NOMO-1 (cell line): ENCODE measurements around the gene CLASRP.
"Not testable (repeated sequence)": the region's sequence is repeated elsewhere in the genome, so short reads cannot be mapped to it uniquely, and the experiment has no call there.

ENCODE experiments used
- DNase-seq, 2 experiments: peaks; one replicate each; lab custom pipeline; 2025; ENCODE audit not compliant: unreplicated experiment in 2 of 2; lab: John Stamatoyannopoulos, UW

The CLASRP gene

GRCh38 chr19:45100201-45100600, 61.4 kb downstream of the CLASRP start:
- DNase-seq = no peak

GRCh38 chr19:45100846-45101252, 62.0 kb downstream of the CLASRP start:
- no peak for DNase-seq

GRCh38 chr19:45101806-45102205, 63.0 kb downstream of the CLASRP start:
- no peak for DNase-seq

GRCh38 chr19:45102481-45102880, 63.6 kb downstream of the CLASRP start:
- DNase-seq = no peak

GRCh38 chr19:45103156-45103507, 64.3 kb downstream of the CLASRP start:
- no peak for DNase-seq

- DNase-seq = no peak
These were observed 64.9 kb downstream of the CLASRP start for GRCh38 chr19:45103508-45104319.

- no peak for DNase-seq
These were observed 66.0 kb downstream of the CLASRP start for GRCh38 chr19:45104658-45105349.

- not testable (repeated sequence) for DNase-seq
These were observed 67.5 kb downstream of the CLASRP start for GRCh38 chr19:45106363-45106762.

- no peak for DNase-seq
These were observed 68.8 kb downstream of the CLASRP start for GRCh38 chr19:45107621-45108150.

GRCh38 chr19:45110851-45111266, 72.0 kb downstream of the CLASRP start:
- no peak for DNase-seq

- DNase-seq = no peak
These were observed 73.4 kb downstream of the CLASRP start for GRCh38 chr19:45112111-45112827.

- DNase-seq = no peak
These were observed 74.8 kb downstream of the CLASRP start for GRCh38 chr19:45113628-45114027.

GRCh38 chr19:45114116-45114515, 75.3 kb downstream of the CLASRP start:
- DNase-seq = no peak

GRCh38 chr19:45115809-45116615, 77.2 kb downstream of the CLASRP start:
- no peak for DNase-seq

GRCh38 chr19:45117167-45117594, 78.3 kb downstream of the CLASRP start:
- DNase-seq = no peak

GRCh38 chr19:45117671-45118070, 78.8 kb downstream of the CLASRP start:
- no peak for DNase-seq

- DNase-seq = no peak
These were observed 79.3 kb downstream of the CLASRP start for GRCh38 chr19:45118106-45118505.

GRCh38 chr19:45118591-45119355, 79.9 kb downstream of the CLASRP start:
- not testable (repeated sequence) for DNase-seq

- DNase-seq = no peak
These were observed 80.7 kb downstream of the CLASRP start for GRCh38 chr19:45119582-45119981.
